ENCODE results near the gene MALAT1. TPM values are rescaled to one million over a fixed set of nuclear protein-coding genes. Genes with fewer than 3 reads are reported as not detected.
A peak's percentile ranks its signal among the peaks of the same experiment; 100 is the strongest.

Gene MALAT1
- total and polyA plus RNA-seq, 2 of the 13 experiments (the other 11 are each of a cell fraction or from before 2014, with no cell fraction given): 143 to 1,237 TPM

GRCh38 chr11:65524741-65525545, 26.1 kb downstream of the MALAT1 start, which contains the start of gene SCYL1 (continued):
- TF ChIP-seq FUBP1 (CRISPR knock-in tag; IDR thresholded peaks at IDR 0.05; ENCODE audit: borderline replicate concordance) (no peak), SCMH1 (CRISPR knock-in tag; IDR thresholded peaks at IDR 0.05; ENCODE audit: borderline replicate concordance) (no peak), ZNF569 (CRISPR knock-in tag; IDR thresholded peaks at IDR 0.05; ENCODE audit: borderline replicate concordance) (no peak), KDM5B (CRISPR knock-in tag; IDR thresholded peaks at IDR 0.05; ENCODE audit: borderline replicate concordance) (peak; percentile 76; the same call in 1 of the 2 replicates), MZF1 (CRISPR knock-in tag; IDR thresholded peaks at IDR 0.05; ENCODE audit: borderline replicate concordance) (no peak), ZHX1 (CRISPR knock-in tag; IDR thresholded peaks at IDR 0.05; ENCODE audit: low read depth) (no peak), ZNF646 (CRISPR knock-in tag; IDR thresholded peaks at IDR 0.05) (no peak), NFYB (CRISPR knock-in tag; IDR thresholded peaks at IDR 0.05) (no peak), TMF1 (CRISPR knock-in tag; IDR thresholded peaks at IDR 0.05; ENCODE audit: low read depth) (no peak), ZNF564 (CRISPR knock-in tag; IDR thresholded peaks at IDR 0.05) (peak; percentile 58; the same call in 1 of the 2 replicates), GATA4 (IDR thresholded peaks at IDR 0.05; ENCODE audit: borderline replicate concordance, low read depth) (0 out of 2 replicates have a peak, but pooled peaks have one; percentile 41)
- TF ChIP-seq, protein P1, sequence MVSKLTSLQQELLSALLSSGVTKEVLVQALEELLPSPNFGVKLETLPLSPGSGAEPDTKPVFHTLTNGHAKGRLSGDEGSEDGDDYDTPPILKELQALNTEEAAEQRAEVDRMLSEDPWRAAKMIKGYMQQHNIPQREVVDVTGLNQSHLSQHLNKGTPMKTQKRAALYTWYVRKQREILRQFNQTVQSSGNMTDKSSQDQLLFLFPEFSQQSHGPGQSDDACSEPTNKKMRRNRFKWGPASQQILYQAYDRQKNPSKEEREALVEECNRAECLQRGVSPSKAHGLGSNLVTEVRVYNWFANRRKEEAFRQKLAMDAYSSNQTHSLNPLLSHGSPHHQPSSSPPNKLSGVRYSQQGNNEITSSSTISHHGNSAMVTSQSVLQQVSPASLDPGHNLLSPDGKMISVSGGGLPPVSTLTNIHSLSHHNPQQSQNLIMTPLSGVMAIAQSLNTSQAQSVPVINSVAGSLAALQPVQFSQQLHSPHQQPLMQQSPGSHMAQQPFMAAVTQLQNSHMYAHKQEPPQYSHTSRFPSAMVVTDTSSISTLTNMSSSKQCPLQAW (CRISPR knock-in tag; IDR thresholded peaks at IDR 0.05): no peak

Measured in HepG2 (cell line).